ENCODE measurements around the gene NGB.
"Not testable (repeated sequence)": the region's sequence is repeated elsewhere in the genome, so short reads cannot be mapped to it uniquely, and the experiment has no call there.

NGB gene

GRCh38 chr14:77271113-77271710 is at the start of gene NGB:
TSS of gene NGB (minus strand) at chr14:77271206. CDS start at chr14:77270937, 269 bp downstream.
- H3K4me3 ChIP-seq (ENCODE audit: low read length) = no peak within 1 kb of the TSS
- DNase-seq (ENCODE audit: low read depth) = no peak
- no peak for TF ChIP-seq CTCF (conservative IDR thresholded peaks at IDR 0.05; ENCODE audit: low read depth, low read length)

GRCh38 chr14:77320238-77320935 is 49.4 kb upstream of the NGB start, which contains the start of gene POMT2:
TSS of gene POMT2 (minus strand) at chr14:77320883. CDS start at chr14:77320681, 202 bp downstream.
- peak; percentile 31 for TF ChIP-seq CTCF (conservative IDR thresholded peaks at IDR 0.05; ENCODE audit: low read depth, low read length)
- H3K4me3 ChIP-seq (ENCODE audit: low read length) = peak within 1 kb of the TSS; percentile 84

GRCh38 chr14:77319422-77319821 is 48.4 kb upstream of the NGB start:
- H3K4me3 ChIP-seq (ENCODE audit: low read length) = no peak overlapping the region
- no peak for TF ChIP-seq CTCF (conservative IDR thresholded peaks at IDR 0.05; ENCODE audit: low read depth, low read length)
- DNase-seq (ENCODE audit: low read depth) = no peak

More at GRCh38 chr14:77320238-77320935, 49.4 kb upstream of the NGB start, which contains the start of gene POMT2:
- DNase-seq (ENCODE audit: low read depth) = peak; percentile 55

- not testable (repeated sequence) for H3K4me3 ChIP-seq (ENCODE audit: low read length); DNase-seq (ENCODE audit: low read depth)
Observed at GRCh38 chr14:77318756-77319155, 47.8 kb upstream of the NGB start.

GRCh38 chr14:77318006-77318553 is 47.1 kb upstream of the NGB start:
- no peak for DNase-seq (ENCODE audit: low read depth)
- TF ChIP-seq CTCF (conservative IDR thresholded peaks at IDR 0.05; ENCODE audit: low read depth, low read length) = no peak
- no peak overlapping the region for H3K4me3 ChIP-seq (ENCODE audit: low read length)

GRCh38 chr14:77316872-77317301 is 45.9 kb upstream of the NGB start:
- TF ChIP-seq CTCF (conservative IDR thresholded peaks at IDR 0.05; ENCODE audit: low read depth, low read length) = no peak
- no peak for DNase-seq (ENCODE audit: low read depth)
- no peak overlapping the region for H3K4me3 ChIP-seq (ENCODE audit: low read length)

GRCh38 chr14:77316195-77316505 is 45.1 kb upstream of the NGB start:
- H3K4me3 ChIP-seq (ENCODE audit: low read length) = no peak overlapping the region
- TF ChIP-seq CTCF (conservative IDR thresholded peaks at IDR 0.05; ENCODE audit: low read depth, low read length) = no peak
- no peak for DNase-seq (ENCODE audit: low read depth)
